Measurements from ENCODE around the gene HDHD5. TPM values are rescaled to one million over a fixed set of nuclear protein-coding genes. Genes with fewer than 3 reads are reported as not detected.

Gene HDHD5
- polyA plus RNA-seq, 3 donors from 2014 or later, result 47.0 to 67.7 (median 47.3) TPM

- peaks cover 0 to 14% (median 5%) of the 10 kb centered on the region in 3 donors for H3K36me3 Mint-ChIP-seq
- H3K27ac Mint-ChIP-seq, result no peak overlapping the region
Measured at GRCh38 chr22:17145021-17145680, 13.9 kb downstream of the HDHD5 start.

GRCh38 chr22:17143826-17144225 is 15.3 kb downstream of the HDHD5 start:
- Mint-ChIP-seq H3K36me3 (peaks cover under 1 to 21% (median 9%) of the 10 kb centered on the region in 3 donors), H3K27ac (no peak overlapping the region), H3K4me3 (no peak overlapping the region), H3K4me1 (no peaks in the 10 kb centered on the region), H3K27me3 (ENCODE audit: low read depth in 3 of 3) (no peaks in the 10 kb centered on the region), H3K9me3 (no peaks in the 10 kb centered on the region)
- DNase-seq, result no peak

More at GRCh38 chr22:17145021-17145680, 13.9 kb downstream of the HDHD5 start:
- no peak overlapping the region for H3K4me3 Mint-ChIP-seq
- no peak for DNase-seq
- H3K4me1 Mint-ChIP-seq, result no peaks in the 10 kb centered on the region
- H3K27me3 Mint-ChIP-seq (ENCODE audit: low read depth in 3 of 3), result no peaks in the 10 kb centered on the region
- H3K9me3 Mint-ChIP-seq, result no peaks in the 10 kb centered on the region

GRCh38 chr22:17143101-17143500 is 16.0 kb downstream of the HDHD5 start:
- H3K4me3 Mint-ChIP-seq, result no peak overlapping the region
- H3K27ac Mint-ChIP-seq, result no peak overlapping the region
- no peaks in the 10 kb centered on the region for H3K27me3 Mint-ChIP-seq (ENCODE audit: low read depth in 3 of 3)
- no peaks in the 10 kb centered on the region for H3K4me1 Mint-ChIP-seq
- no peaks in the 10 kb centered on the region for H3K9me3 Mint-ChIP-seq
- peaks cover 4 to 25% (median 12%) of the 10 kb centered on the region in 3 donors for H3K36me3 Mint-ChIP-seq
- DNase-seq, result no peak

GRCh38 chr22:17140826-17141766 is 18.0 kb downstream of the HDHD5 start:
- no peak for DNase-seq
- H3K27me3 Mint-ChIP-seq (ENCODE audit: low read depth in 3 of 3), result no peaks in the 10 kb centered on the region
- no peak overlapping the region for H3K27ac Mint-ChIP-seq
- peaks cover 4 to 23% (median 17%) of the 10 kb centered on the region in 3 donors for H3K36me3 Mint-ChIP-seq
- no peak overlapping the region for H3K4me3 Mint-ChIP-seq
- H3K9me3 Mint-ChIP-seq, result no peaks in the 10 kb centered on the region
- no peaks in the 10 kb centered on the region for H3K4me1 Mint-ChIP-seq

GRCh38 chr22:17140022-17140421 is 19.1 kb downstream of the HDHD5 start:
- peaks cover 4 to 26% (median 17%) of the 10 kb centered on the region in 3 donors for H3K36me3 Mint-ChIP-seq
- no peak for DNase-seq
- no peak overlapping the region for H3K27ac Mint-ChIP-seq

GRCh38 chr22:17138513-17138912 is 20.6 kb downstream of the HDHD5 start:
- Mint-ChIP-seq H3K36me3 (peaks cover 4 to 27% (median 17%) of the 10 kb centered on the region in 3 donors), H3K4me3 (no peak overlapping the region), H3K27ac (no peak overlapping the region), H3K27me3 (ENCODE audit: low read depth in 3 of 3) (no peaks in the 10 kb centered on the region), H3K4me1 (no peaks in the 10 kb centered on the region), H3K9me3 (no peaks in the 10 kb centered on the region)
- DNase-seq, result no peak

More at GRCh38 chr22:17140022-17140421, 19.1 kb downstream of the HDHD5 start:
- Mint-ChIP-seq H3K9me3 (no peaks in the 10 kb centered on the region), H3K4me1 (no peaks in the 10 kb centered on the region), H3K27me3 (ENCODE audit: low read depth in 3 of 3) (no peaks in the 10 kb centered on the region), H3K4me3 (no peak overlapping the region)

GRCh38 chr22:17137861-17138425 is 21.1 kb downstream of the HDHD5 start:
- H3K4me1 Mint-ChIP-seq, result no peaks in the 10 kb centered on the region
- no peak for DNase-seq
- H3K27ac Mint-ChIP-seq, result no peak overlapping the region
- peaks cover 4 to 25% (median 17%) of the 10 kb centered on the region in 3 donors for H3K36me3 Mint-ChIP-seq
- H3K4me3 Mint-ChIP-seq, result no peak overlapping the region
- no peaks in the 10 kb centered on the region for H3K27me3 Mint-ChIP-seq (ENCODE audit: low read depth in 3 of 3)
- no peaks in the 10 kb centered on the region for H3K9me3 Mint-ChIP-seq

- Mint-ChIP-seq H3K4me3 (no peak overlapping the region), H3K4me1 (no peaks in the 10 kb centered on the region), H3K27me3 (ENCODE audit: low read depth in 3 of 3) (no peaks in the 10 kb centered on the region), H3K36me3 (peaks cover 4 to 25% (median 17%) of the 10 kb centered on the region in 3 donors), H3K9me3 (no peaks in the 10 kb centered on the region), H3K27ac (no peak overlapping the region)
- no peak for DNase-seq
Measured at GRCh38 chr22:17137170-17137569, 21.9 kb downstream of the HDHD5 start.

- Mint-ChIP-seq H3K9me3 (no peaks in the 10 kb centered on the region), H3K4me1 (no peaks in the 10 kb centered on the region), H3K4me3 (no peak overlapping the region), H3K27ac (no peak overlapping the region), H3K36me3 (peaks cover 4 to 21% (median 13%) of the 10 kb centered on the region in 3 donors), H3K27me3 (ENCODE audit: low read depth in 3 of 3) (peaks cover 0 to 2% (median 0%) of the 10 kb centered on the region in 3 donors)
- no peak for DNase-seq
Measured at GRCh38 chr22:17135153-17135760, 23.8 kb downstream of the HDHD5 start.

GRCh38 chr22:17133137-17133536 is 25.9 kb downstream of the HDHD5 start:
- peaks cover 0 to 6% (median 0%) of the 10 kb centered on the region in 3 donors for H3K27me3 Mint-ChIP-seq (ENCODE audit: low read depth in 3 of 3)
- peaks cover 0 to 10% (median 5%) of the 10 kb centered on the region in 3 donors for H3K36me3 Mint-ChIP-seq
- no peaks in the 10 kb centered on the region for H3K4me1 Mint-ChIP-seq
- H3K4me3 Mint-ChIP-seq, result no peak overlapping the region
- no peaks in the 10 kb centered on the region for H3K9me3 Mint-ChIP-seq
- DNase-seq, result no peak
- no peak overlapping the region for H3K27ac Mint-ChIP-seq

GRCh38 chr22:17132112-17132511 is 27.0 kb downstream of the HDHD5 start:
- no peaks in the 10 kb centered on the region for H3K4me1 Mint-ChIP-seq

GRCh38 chr22:17131686-17132085 is 27.4 kb downstream of the HDHD5 start:
- Mint-ChIP-seq H3K4me3 (no peak overlapping the region), H3K9me3 (no peaks in the 10 kb centered on the region), H3K27ac (no peak overlapping the region), H3K4me1 (no peaks in the 10 kb centered on the region), H3K36me3 (peaks cover 0 to 8% (median 0%) of the 10 kb centered on the region in 3 donors), H3K27me3 (ENCODE audit: low read depth in 3 of 3) (peaks cover 0 to 6% (median 0%) of the 10 kb centered on the region in 3 donors)
- no peak for DNase-seq

More at GRCh38 chr22:17132112-17132511, 27.0 kb downstream of the HDHD5 start:
- peaks cover 0 to 6% (median 0%) of the 10 kb centered on the region in 3 donors for H3K27me3 Mint-ChIP-seq (ENCODE audit: low read depth in 3 of 3)
- no peak for DNase-seq
- no peak overlapping the region for H3K4me3 Mint-ChIP-seq
- peaks cover 0 to 8% (median 4%) of the 10 kb centered on the region in 3 donors for H3K36me3 Mint-ChIP-seq
- H3K27ac Mint-ChIP-seq, result no peak overlapping the region
- H3K9me3 Mint-ChIP-seq, result no peaks in the 10 kb centered on the region

- Mint-ChIP-seq H3K36me3 (peaks cover 0 to 7% (median 0%) of the 10 kb centered on the region in 3 donors), H3K9me3 (no peaks in the 10 kb centered on the region), H3K4me1 (no peaks in the 10 kb centered on the region), H3K27ac (no peak overlapping the region), H3K4me3 (no peak overlapping the region), H3K27me3 (ENCODE audit: low read depth in 3 of 3) (peaks cover 0 to 6% (median 0%) of the 10 kb centered on the region in 3 donors)
- DNase-seq, result no peak
Measured at GRCh38 chr22:17130199-17130598, 28.9 kb downstream of the HDHD5 start.
